GM12801 (cell line): ENCODE data around the gene WSCD2.

Source experiments
- CTCF ChIP-seq: IDR thresholded peaks from one replicate; pipeline ENCODE4 v1.5.1; 2011; ENCODE audit warnings: control low read depth; ENCODE audit not compliant: insufficient read length; ENCODE audit errors: extremely low read depth

WSCD2 gene

DNA sequence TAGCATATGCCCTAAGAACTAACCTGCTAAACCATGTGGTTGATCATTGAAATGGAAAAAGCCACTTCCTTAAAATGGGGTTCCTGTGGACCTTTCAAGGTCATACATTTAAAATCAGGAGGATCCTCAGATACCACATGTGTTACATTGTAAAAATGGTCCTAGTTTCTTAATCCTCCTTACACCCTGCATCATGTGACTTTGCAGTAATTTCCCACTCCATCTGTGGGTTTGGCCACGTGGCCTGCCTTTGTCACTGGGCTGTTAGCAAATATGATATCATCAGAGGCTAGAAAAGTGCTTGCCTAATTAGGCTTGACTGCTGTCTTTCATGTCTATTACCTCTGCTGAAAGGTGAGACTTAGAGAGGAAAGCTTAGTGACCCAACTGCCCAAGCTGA, 139.3 kb downstream of the WSCD2 start:
- no peak for TF ChIP-seq CTCF

GRCh38 chr12:108269224-108269623, 140.1 kb downstream of the WSCD2 start:
- TF ChIP-seq CTCF: no peak

- no peak for TF ChIP-seq CTCF
These were observed 141.2 kb downstream of the WSCD2 start for GRCh38 chr12:108270035-108270848.

- TF ChIP-seq CTCF: no peak
These were observed 141.7 kb downstream of the WSCD2 start for GRCh38 chr12:108270849-108271143.

DNA sequence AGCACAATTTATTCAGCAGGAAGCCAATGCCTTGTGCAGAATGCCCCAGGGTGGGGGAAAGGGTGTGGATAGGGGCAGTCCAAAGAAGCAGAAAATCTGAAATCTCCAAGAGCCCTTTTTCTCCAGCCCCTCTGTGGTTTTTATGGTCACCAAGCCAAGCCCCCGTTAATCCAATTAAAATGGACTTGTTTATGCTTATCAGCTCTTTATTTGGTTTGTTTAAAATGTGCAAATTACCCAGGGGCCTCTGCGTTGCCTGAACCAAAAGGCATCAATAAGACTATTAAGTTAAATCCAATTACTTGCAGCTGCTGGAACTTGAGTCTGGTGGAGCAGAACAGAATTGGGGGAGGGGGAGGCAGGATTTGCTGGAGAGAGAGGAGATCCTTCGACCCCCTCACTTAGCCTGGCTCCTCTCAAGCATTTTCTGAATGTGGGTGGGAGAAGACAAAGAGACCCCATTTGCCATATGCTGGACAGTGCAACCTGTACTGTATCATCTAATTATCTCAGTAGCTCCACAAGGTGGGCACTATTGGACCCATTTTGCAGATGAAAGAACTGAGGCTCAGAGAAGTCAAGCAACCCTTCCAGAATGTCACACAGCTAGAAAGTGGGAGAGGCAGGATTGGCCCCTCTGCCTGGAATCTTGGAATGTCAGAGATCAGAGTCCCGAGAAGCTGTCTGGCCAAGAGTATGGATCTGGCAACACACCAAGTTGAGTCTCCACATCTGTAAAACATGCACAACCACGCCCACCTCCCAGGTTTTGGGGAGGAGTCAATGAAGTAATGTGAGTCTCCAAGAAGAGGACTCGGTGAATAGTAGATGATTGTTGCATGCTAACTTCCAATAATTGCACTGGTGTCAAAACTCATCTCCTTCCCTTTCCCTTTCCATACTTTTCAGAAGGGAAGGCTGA, 143.1 kb downstream of the WSCD2 start:
- no peak for TF ChIP-seq CTCF

DNA sequence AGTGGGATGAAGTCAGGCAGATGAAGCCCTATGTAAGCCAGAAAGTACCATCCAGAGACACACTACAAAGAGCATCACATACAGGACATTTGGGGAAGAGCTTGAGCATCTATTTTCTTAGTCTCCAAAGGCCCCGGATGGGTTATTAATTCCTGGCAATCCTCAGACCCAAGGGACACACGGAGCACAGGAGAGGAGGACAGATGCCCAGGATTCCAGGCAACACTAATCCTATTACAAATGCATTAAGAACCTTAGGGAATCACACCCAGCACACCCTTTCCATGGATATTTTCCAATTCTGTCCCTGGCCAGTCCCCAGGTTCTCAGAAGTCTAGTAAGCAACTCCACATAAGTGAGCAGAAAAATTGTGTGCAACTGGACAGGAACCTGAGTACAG, 144.1 kb downstream of the WSCD2 start:
- no peak for TF ChIP-seq CTCF

DNA sequence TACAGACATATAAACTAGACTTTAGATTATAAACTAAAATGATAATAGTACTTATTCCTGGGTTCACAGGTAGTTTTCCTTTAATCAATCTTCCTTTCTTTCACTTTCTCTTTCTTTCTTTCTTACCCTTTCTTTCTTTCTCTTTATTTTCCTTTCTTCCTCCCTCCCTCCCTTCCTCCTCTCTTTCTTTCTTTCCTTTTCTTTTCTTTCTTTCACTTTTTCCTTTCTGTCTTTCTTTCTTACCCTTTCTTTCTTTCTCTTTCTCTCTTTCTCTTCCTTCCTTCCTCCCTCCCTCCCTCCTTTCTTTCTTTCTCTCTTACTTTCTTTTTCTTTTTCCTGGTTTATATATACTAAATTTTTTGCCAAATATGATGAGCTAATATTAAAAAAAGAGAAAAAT, 148.5 kb downstream of the WSCD2 start:
- no peak for TF ChIP-seq CTCF
